Activated T-helper 2 cell treated with anti-CD3 and anti-CD28 coated beads, Interferon-gamma antibody, Interleukin-2, Interleukin-4, amounts not matched to agents 10 μg/mL and 5 μg/mL and 100 μg/mL, durations not matched to agents 14 hours and 24 hours and 36 hours (primary cell): Measurements from ENCODE around the gene PARP2. TPM values are rescaled to one million over a fixed set of nuclear protein-coding genes. Genes with fewer than 3 reads are reported as not detected.
A peak's percentile ranks its signal among the peaks of the same experiment; 100 is the strongest.

ENCODE experiments used
- DNase-seq: peaks from one replicate; pipeline ENCODE4 v3.0.0; 2021; ENCODE audit warnings: low spot score
- H3K27ac Mint-ChIP-seq: one replicate; pipeline ENCODE4 v1.8.0; 2021; ENCODE audit warnings: mixed read lengths
- H3K27me3 Mint-ChIP-seq: one replicate; pipeline ENCODE4 v1.8.0; 2021; ENCODE audit warnings: low read depth, mixed read lengths
- H3K36me3 Mint-ChIP-seq: one replicate; pipeline ENCODE4 v1.8.0; 2021; ENCODE audit warnings: low read depth, mixed read lengths
- H3K4me1 Mint-ChIP-seq: one replicate; pipeline ENCODE4 v1.8.0; 2021; ENCODE audit warnings: low read depth, mixed read lengths
- H3K4me3 Mint-ChIP-seq: one replicate; pipeline ENCODE4 v1.8.0; 2021; ENCODE audit warnings: low read depth, mild to moderate bottlenecking, moderate library complexity, mixed read lengths
- H3K9me3 Mint-ChIP-seq: one replicate; pipeline ENCODE4 v1.8.0; 2021; ENCODE audit warnings: mixed read lengths
- intact Hi-C: fragments of 100-400 bp; cut with micrococcal nuclease; formaldehyde crosslinking; loops from one replicate; pipeline ENCODE4 v1.15.1; 2023
- total RNA-seq: library from RNA; stranded (reverse); gene quantifications from 2 replicates; pipeline ENCODE4 v1.2.3, GENCODE V29; 2022

Gene PARP2
- total RNA-seq, 1 donor from 2014 or later: 31.5 TPM

- Mint-ChIP-seq H3K4me1 (no peaks in the 10 kb centered on the region), H3K27ac (no peak overlapping the region), H3K27me3 (no peaks in the 10 kb centered on the region), H3K36me3 (peaks cover 77% of the 10 kb centered on the region), H3K4me3 (no peak overlapping the region), H3K9me3 (no peaks in the 10 kb centered on the region)
- intact Hi-C loops: no loop called here
- DNase-seq: no peak
These were observed 41.5 kb downstream of the PARP2 start for GRCh38 chr14:20384886-20385285.

- Mint-ChIP-seq H3K4me3 (no peak overlapping the region), H3K9me3 (no peaks in the 10 kb centered on the region), H3K36me3 (peaks cover 75% of the 10 kb centered on the region)
These were observed 42.9 kb downstream of the PARP2 start for GRCh38 chr14:20386276-20386855.

GRCh38 chr14:20387576-20387975 is 44.1 kb downstream of the PARP2 start:
- Mint-ChIP-seq H3K4me3 (no peak overlapping the region), H3K4me1 (no peaks in the 10 kb centered on the region), H3K9me3 (no peaks in the 10 kb centered on the region), H3K27me3 (no peaks in the 10 kb centered on the region), H3K36me3 (peaks cover 69% of the 10 kb centered on the region), H3K27ac (no peak overlapping the region)
- intact Hi-C loops: no loop called here
- DNase-seq: no peak

More at GRCh38 chr14:20386276-20386855, 42.9 kb downstream of the PARP2 start:
- intact Hi-C loops: no loop called here
- no peak overlapping the region for H3K27ac Mint-ChIP-seq
- no peak for DNase-seq
- H3K27me3 Mint-ChIP-seq: no peaks in the 10 kb centered on the region
- no peaks in the 10 kb centered on the region for H3K4me1 Mint-ChIP-seq

- H3K4me1 Mint-ChIP-seq: no peaks in the 10 kb centered on the region
- H3K27me3 Mint-ChIP-seq: no peaks in the 10 kb centered on the region
- H3K9me3 Mint-ChIP-seq: no peaks in the 10 kb centered on the region
- H3K4me3 Mint-ChIP-seq: no peak overlapping the region
- no peak for DNase-seq
- peaks cover 67% of the 10 kb centered on the region for H3K36me3 Mint-ChIP-seq
- intact Hi-C loops: no loop called here
- peak overlapping the region; percentile 47 for H3K27ac Mint-ChIP-seq
These were observed 44.7 kb downstream of the PARP2 start for GRCh38 chr14:20388159-20388558.

GRCh38 chr14:20391505-20391904 is 48.1 kb downstream of the PARP2 start:
- Mint-ChIP-seq H3K9me3 (no peaks in the 10 kb centered on the region), H3K4me3 (no peak overlapping the region), H3K27me3 (no peaks in the 10 kb centered on the region), H3K36me3 (peaks cover 57% of the 10 kb centered on the region), H3K27ac (no peak overlapping the region), H3K4me1 (no peaks in the 10 kb centered on the region)
- intact Hi-C loops: no loop called here
- no peak for DNase-seq

- Mint-ChIP-seq H3K9me3 (no peaks in the 10 kb centered on the region), H3K27ac (no peak overlapping the region), H3K27me3 (no peaks in the 10 kb centered on the region), H3K4me3 (no peak overlapping the region), H3K36me3 (peaks cover 47% of the 10 kb centered on the region), H3K4me1 (peaks cover 15% of the 10 kb centered on the region)
- DNase-seq: no peak
- intact Hi-C loops: no loop called here
These were observed 54.1 kb downstream of the PARP2 start for GRCh38 chr14:20397511-20397910.

- intact Hi-C loops: no loop called here
- Mint-ChIP-seq H3K27ac (peak overlapping the region; percentile 75), H3K4me3 (peak overlapping the region; percentile 13), H3K36me3 (peaks cover 63% of the 10 kb centered on the region), H3K9me3 (no peaks in the 10 kb centered on the region), H3K27me3 (no peaks in the 10 kb centered on the region), H3K4me1 (peaks cover 22% of the 10 kb centered on the region)
- DNase-seq: no peak
These were observed 57.1 kb downstream of the PARP2 start for GRCh38 chr14:20400589-20400964.

- H3K9me3 Mint-ChIP-seq: no peaks in the 10 kb centered on the region
- DNase-seq: no peak
- intact Hi-C loops: no loop called here
- H3K36me3 Mint-ChIP-seq: peaks cover 61% of the 10 kb centered on the region
- peak overlapping the region; percentile 13 for H3K4me3 Mint-ChIP-seq
- peaks cover 22% of the 10 kb centered on the region for H3K4me1 Mint-ChIP-seq
- peak overlapping the region; percentile 75 for H3K27ac Mint-ChIP-seq
- no peaks in the 10 kb centered on the region for H3K27me3 Mint-ChIP-seq
These were observed 57.6 kb downstream of the PARP2 start for GRCh38 chr14:20400965-20401593.

- Mint-ChIP-seq H3K27me3 (no peaks in the 10 kb centered on the region), H3K4me3 (no peak overlapping the region), H3K36me3 (peaks cover 75% of the 10 kb centered on the region), H3K9me3 (no peaks in the 10 kb centered on the region), H3K27ac (no peak overlapping the region), H3K4me1 (peaks cover 24% of the 10 kb centered on the region)
- no peak for DNase-seq
- intact Hi-C loops: no loop called here
These were observed 60.1 kb downstream of the PARP2 start for GRCh38 chr14:20403521-20403920.

Other genes with a start within 250 kb of the PARP2 start
- not detected in 2 replicates for gene OR4K17, start 232.9 kb upstream of the PARP2 start, total RNA-seq
- not detected in 2 replicates for gene OR4N5, start 204.8 kb upstream of the PARP2 start, total RNA-seq
- gene OR11G2, start 152.7 kb upstream of the PARP2 start, total RNA-seq: not detected in 2 replicates
- not detected in 2 replicates for gene OR11H6, start 119.9 kb upstream of the PARP2 start, total RNA-seq
- not detected in 2 replicates for gene OR11H7, start 114.7 kb upstream of the PARP2 start, total RNA-seq
- gene OR11H4, start 104.3 kb upstream of the PARP2 start, total RNA-seq: not detected in 2 replicates
- 30.4 and 31.2 TPM in 2 replicates for gene TTC5, start 37.7 kb upstream of the PARP2 start, total RNA-seq
- 44.0 and 46.8 TPM in 2 replicates for gene CCNB1IP1, start 10.4 kb upstream of the PARP2 start, total RNA-seq
- gene TEP1, start 69.9 kb downstream of the PARP2 start, total RNA-seq: 32.7 and 33.6 TPM in 2 replicates
- 0.07 TPM in 1 of 2 replicates, not detected in the other for gene KLHL33, start 92.5 kb downstream of the PARP2 start, total RNA-seq
- gene OSGEP, start 111.2 kb downstream of the PARP2 start, total RNA-seq: 66.0 and 66.5 TPM in 2 replicates
- gene APEX1, start 111.6 kb downstream of the PARP2 start, total RNA-seq: 217 and 228 TPM in 2 replicates
- gene PIP4P1, start 117.8 kb downstream of the PARP2 start, total RNA-seq: 28.2 and 33.7 TPM in 2 replicates
- 133 and 137 TPM in 2 replicates for gene PNP, start 125.8 kb downstream of the PARP2 start, total RNA-seq
- gene RNASE10, start 161.9 kb downstream of the PARP2 start, total RNA-seq: 0.16 and 0.21 TPM in 2 replicates
- gene RNASE9, start 217.4 kb downstream of the PARP2 start, total RNA-seq: not detected in 2 replicates
- not detected in 2 replicates for gene RNASE11, start 244.4 kb downstream of the PARP2 start, total RNA-seq
- gene RNASE12, start 247.7 kb downstream of the PARP2 start, total RNA-seq: not detected in 2 replicates